Fibroblast of lung (primary cell): ENCODE results near the gene NKAIN2. TPM values are rescaled to one million over a fixed set of nuclear protein-coding genes. Genes with fewer than 3 reads are reported as not detected.

ENCODE experiments used
- DNase-seq, 2 donors: peaks; one replicate each; pipeline versions ENCODE4 v3.0.0 to v3.0.0-alpha.2; 2010; ENCODE audit warnings: low read depth in 2 of 2
- H2AFZ ChIP-seq: 2 replicates; pipeline ENCODE4 v1.5.1; 2012; ENCODE audit warnings: low read length, control low read depth, inconsistent platforms
- H3K27ac ChIP-seq: 2 replicates; pipeline ENCODE4 v1.5.1; 2011; ENCODE audit warnings: low read length, control low read depth; ENCODE audit not compliant: insufficient read depth
- H3K27me3 ChIP-seq: 2 replicates; pipeline ENCODE4 v1.5.1; 2011; ENCODE audit warnings: mild to moderate bottlenecking, low read length; ENCODE audit not compliant: control insufficient read depth, insufficient read depth
- H3K36me3 ChIP-seq: 2 replicates; pipeline ENCODE4 v1.5.1; 2011; ENCODE audit warnings: low read length; ENCODE audit not compliant: control insufficient read depth, insufficient read depth
- H3K4me1 ChIP-seq: 2 replicates; pipeline ENCODE4 v1.5.1; 2011; ENCODE audit warnings: low read length; ENCODE audit not compliant: control insufficient read depth, insufficient read depth; ENCODE audit errors: extremely low read depth
- H3K4me2 ChIP-seq: 2 replicates; pipeline ENCODE4 v1.5.1; 2011; ENCODE audit warnings: low read length, control low read depth; ENCODE audit not compliant: insufficient read depth; ENCODE audit errors: extremely low read depth
- H3K4me3 ChIP-seq, 4 experiments: fragments of 200-600 bp in 1 of 4; sonication (generic) in 1 of 4; replicated peaks in 1 of 4; 2 replicates each; pipeline ENCODE4 v1.5.1; 2011 to 2016; ENCODE audit warnings: low read length in 4 of 4, low read depth in 3 of 4, mild to moderate bottlenecking in 3 of 4, control low read depth in 2 of 4, inconsistent platforms in 1 of 4, mixed read lengths in 1 of 4; ENCODE audit not compliant: insufficient read depth in 1 of 4; ENCODE audit errors: control extremely low read depth in 1 of 4
- H3K79me2 ChIP-seq: 2 replicates; pipeline ENCODE4 v1.5.1; 2012; ENCODE audit warnings: mild to moderate bottlenecking, low read length, inconsistent platforms; ENCODE audit not compliant: control insufficient read depth, insufficient read depth
- H3K9ac ChIP-seq: 2 replicates; pipeline ENCODE4 v1.5.1; 2011; ENCODE audit warnings: mild to moderate bottlenecking, low read length, control low read depth; ENCODE audit not compliant: insufficient read depth
- H3K9me3 ChIP-seq: 2 replicates; pipeline ENCODE4 v1.5.1; 2012; ENCODE audit warnings: low read depth, low read length; ENCODE audit not compliant: control insufficient read depth, insufficient read depth
- H4K20me1 ChIP-seq: 2 replicates; pipeline ENCODE4 v1.5.1; 2011; ENCODE audit warnings: low read length; ENCODE audit not compliant: control insufficient read depth, insufficient read depth; ENCODE audit errors: extremely low read depth
- CTCF ChIP-seq, 2 donors: IDR thresholded peaks in 1 of 2; conservative IDR thresholded peaks in 1 of 2; 1 replicate in 1 of 2; 2 replicates in 1 of 2; pipeline ENCODE4 v1.5.1; 2011 to 2012; ENCODE audit warnings: low read length in 2 of 2, control low read depth in 1 of 2, inconsistent platforms in 1 of 2, low read depth in 1 of 2, mild to moderate bottlenecking in 1 of 2
- EZH2 ChIP-seq: IDR thresholded peaks from 2 replicates; pipeline ENCODE4 v1.5.1; 2012; ENCODE audit warnings: low read length, control low read depth, mild to moderate bottlenecking; ENCODE audit errors: missing control alignments
- polyA plus RNA-seq, 2 donors: library from polyadenylated mRNA; depleted of rRNA in 1 of 2; stranded (reverse) in 1 of 2; unstranded in 1 of 2; fragments of >200 nt; gene quantifications; 2 replicates each; pipeline ENCODE4 v1.2.1, GENCODE V29; 2011 to 2012; ENCODE audit warnings: missing spikeins in 1 of 2
- total RNA-seq: library from RNA; depleted of rRNA; stranded (reverse); fragments of >200 nt; gene quantifications from 2 replicates; pipeline ENCODE4 v1.2.1, GENCODE V29; 2014

The NKAIN2 gene
- total and polyA plus RNA-seq, 2 donors (not counting 1 experiment from before 2014, with no cell fraction given): not detected

GRCh38 chr6:124064317-124065113, 260.9 kb downstream of the NKAIN2 start:
- DNase-seq: no peak

GRCh38 chr6:124066269-124066668, 262.6 kb downstream of the NKAIN2 start:
- Histone ChIP-seq H3K4me2 (no peak overlapping the region), H4K20me1 (no peaks in the 10 kb centered on the region), H3K9ac (no peak overlapping the region), H2AFZ (no peak overlapping the region), H3K4me3 (no peak overlapping the region), H3K27ac (no peak overlapping the region), H3K27me3 (no peaks in the 10 kb centered on the region), H3K79me2 (no peaks in the 10 kb centered on the region), H3K4me1 (no peaks in the 10 kb centered on the region), H3K36me3 (no peaks in the 10 kb centered on the region), H3K9me3 (no peaks in the 10 kb centered on the region)
- DNase-seq: no peak
- TF ChIP-seq EZH2 (no peak), CTCF (conservative IDR thresholded peaks at IDR 0.05 in 1 of 2, IDR thresholded peaks at IDR 0.05 in 1 of 2; ENCODE audit: low read depth in 1 of 2, low read length in 2 of 2) (no peak)

More at GRCh38 chr6:124064317-124065113, 260.9 kb downstream of the NKAIN2 start:
- H3K27ac ChIP-seq: no peak overlapping the region
- H3K27me3 ChIP-seq: no peaks in the 10 kb centered on the region
- H3K4me1 ChIP-seq: no peaks in the 10 kb centered on the region
- no peaks in the 10 kb centered on the region for H4K20me1 ChIP-seq
- H3K36me3 ChIP-seq: no peaks in the 10 kb centered on the region
- H3K4me2 ChIP-seq: no peak overlapping the region
- TF ChIP-seq EZH2 (no peak), CTCF (conservative IDR thresholded peaks at IDR 0.05 in 1 of 2, IDR thresholded peaks at IDR 0.05 in 1 of 2; ENCODE audit: low read depth in 1 of 2, low read length in 2 of 2) (no peak)
- H3K79me2 ChIP-seq: no peaks in the 10 kb centered on the region
- no peak overlapping the region for H3K4me3 ChIP-seq
- no peak overlapping the region for H2AFZ ChIP-seq
- no peaks in the 10 kb centered on the region for H3K9me3 ChIP-seq
- no peak overlapping the region for H3K9ac ChIP-seq

DNA sequence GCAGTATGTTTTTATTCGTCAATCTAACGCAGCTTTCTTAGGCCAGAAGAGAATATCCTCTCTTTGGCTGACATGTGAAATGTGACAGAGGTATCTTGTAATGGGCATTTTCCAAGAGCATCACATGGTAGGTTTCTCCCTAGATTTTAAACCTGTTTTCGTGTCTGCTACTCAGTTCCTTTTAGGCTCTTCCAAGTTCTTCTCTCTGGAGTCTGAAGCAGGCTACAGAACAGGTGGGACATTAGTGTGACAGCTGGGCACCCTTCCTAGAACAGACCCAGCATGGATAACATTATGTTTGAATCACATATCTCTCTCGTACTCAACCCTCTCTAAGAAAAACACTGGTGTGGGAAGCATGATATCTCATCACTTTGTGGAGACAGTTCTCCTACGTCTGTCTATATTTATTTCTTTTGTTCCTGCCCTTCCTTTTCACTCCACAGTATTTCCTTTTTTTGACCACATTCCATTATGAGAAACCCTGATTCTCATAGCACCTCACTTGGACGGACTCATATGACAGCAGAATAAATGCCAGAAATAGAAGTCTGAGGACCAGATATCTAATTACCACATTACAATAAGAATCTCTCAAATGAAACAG, 263.4 kb downstream of the NKAIN2 start:
- H2AFZ ChIP-seq: no peak overlapping the region
- DNase-seq: no peak
- H3K36me3 ChIP-seq: no peaks in the 10 kb centered on the region
- no peaks in the 10 kb centered on the region for H3K9me3 ChIP-seq
- H4K20me1 ChIP-seq: no peaks in the 10 kb centered on the region
- no peaks in the 10 kb centered on the region for H3K79me2 ChIP-seq
- H3K27me3 ChIP-seq: no peaks in the 10 kb centered on the region
- H3K4me1 ChIP-seq: no peaks in the 10 kb centered on the region
- no peak overlapping the region for H3K4me3 ChIP-seq
- H3K4me2 ChIP-seq: no peak overlapping the region
- H3K27ac ChIP-seq: no peak overlapping the region
- H3K9ac ChIP-seq: no peak overlapping the region
- TF ChIP-seq CTCF (conservative IDR thresholded peaks at IDR 0.05 in 1 of 2, IDR thresholded peaks at IDR 0.05 in 1 of 2; ENCODE audit: low read depth in 1 of 2, low read length in 2 of 2): no peak
- TF ChIP-seq EZH2: no peak
